Nephron (organoid): Measurements from ENCODE around the gene RHO.
A peak's percentile ranks its signal among the peaks of the same experiment; 100 is the strongest.
"Not testable (repeated sequence)": the region's sequence is repeated elsewhere in the genome, so short reads cannot be mapped to it uniquely, and the experiment has no call there.

Experiments
- H3K27ac Mint-ChIP-seq, 3 experiments: 2 replicates each; pipeline ENCODE4 v1.8.0; 2020; ENCODE audit warnings: mixed read lengths in 3 of 3, mild to moderate bottlenecking in 2 of 3, moderate library complexity in 1 of 3
- H3K27me3 Mint-ChIP-seq: 2 replicates; pipeline ENCODE4 v1.8.0; 2021; ENCODE audit warnings: low read depth, mild to moderate bottlenecking, moderate library complexity, mixed read lengths
- H3K36me3 Mint-ChIP-seq: 2 replicates; pipeline ENCODE4 v1.8.0; 2020; ENCODE audit warnings: low read depth, mixed read lengths
- H3K4me1 Mint-ChIP-seq: 2 replicates; pipeline ENCODE4 v1.8.0; 2020; ENCODE audit warnings: mixed read lengths
- H3K4me3 Mint-ChIP-seq, 3 experiments: 2 replicates each; pipeline ENCODE4 v1.8.0; 2020; ENCODE audit warnings: mild to moderate bottlenecking in 3 of 3, mixed read lengths in 3 of 3, moderate library complexity in 2 of 3
- H3K9me3 Mint-ChIP-seq: 2 replicates; pipeline ENCODE4 v1.8.0; 2020; ENCODE audit warnings: mixed read lengths
- CTCF ChIP-seq, 3 experiments: fragments of 200-600 bp; sonication (generic); IDR thresholded peaks; one replicate each; pipeline ENCODE4 v1.5.0; 2021; ENCODE audit warnings: antibody characterized with exemption in 3 of 3; ENCODE audit not compliant: unreplicated experiment in 3 of 3

RHO gene

GRCh38 chr3:129528589-129529100 is at the start of gene RHO:
RHO (plus strand) TSS chr3:129528639; CDS start chr3:129528734, 95 bp downstream.
- Mint-ChIP-seq H3K9me3 (no peaks in the 10 kb centered on the region), H3K27me3 (peaks cover 7% of the 10 kb centered on the region), H3K4me1 (peaks cover 21% of the 10 kb centered on the region), H3K4me3 (no peak within 1 kb of the TSS), H3K36me3 (no peaks in the 10 kb centered on the region), H3K27ac (peak within 1 kb of the TSS in 2 of 3 experiments; percentile 62 to 97)
- TF ChIP-seq CTCF (IDR thresholded peaks at IDR 0.05; ENCODE audit: unreplicated experiment in 3 of 3) = no peak

GRCh38 chr3:129481225-129481765 is 47.1 kb upstream of the RHO start:
- Mint-ChIP-seq H3K4me1 (peaks cover 59% of the 10 kb centered on the region), H3K27ac (peak overlapping the region; percentile 45 to 96 (median 83)), H3K36me3 (peaks cover 48% of the 10 kb centered on the region), H3K4me3 (peak overlapping the region in 2 of 3 experiments; percentile 31 to 38)
- not testable (repeated sequence) for H3K9me3 Mint-ChIP-seq, H3K27me3 Mint-ChIP-seq

GRCh38 chr3:129481766-129482332 is 46.6 kb upstream of the RHO start:
- Mint-ChIP-seq H3K4me1 (peaks cover 65% of the 10 kb centered on the region), H3K27me3 (no peaks in the 10 kb centered on the region), H3K4me3 (peak overlapping the region in 1 of 3 experiments; percentile 26), H3K36me3 (peaks cover 46% of the 10 kb centered on the region), H3K9me3 (no peaks in the 10 kb centered on the region), H3K27ac (peak overlapping the region; percentile 45 to 96 (median 83))
- TF ChIP-seq CTCF (IDR thresholded peaks at IDR 0.05; ENCODE audit: unreplicated experiment in 3 of 3) = no peak

GRCh38 chr3:129482721-129483120 is 45.7 kb upstream of the RHO start:
- peak overlapping the region in 2 of 3 experiments; percentile 73 to 96 for H3K27ac Mint-ChIP-seq
- peaks cover 74% of the 10 kb centered on the region for H3K4me1 Mint-ChIP-seq
- no peaks in the 10 kb centered on the region for H3K9me3 Mint-ChIP-seq
- TF ChIP-seq CTCF (IDR thresholded peaks at IDR 0.05; ENCODE audit: unreplicated experiment in 3 of 3) = no peak
- H3K4me3 Mint-ChIP-seq = peak overlapping the region in 2 of 3 experiments; percentile 11 to 47
- H3K36me3 Mint-ChIP-seq = peaks cover 39% of the 10 kb centered on the region
- no peaks in the 10 kb centered on the region for H3K27me3 Mint-ChIP-seq

- Mint-ChIP-seq H3K27me3 (no peaks in the 10 kb centered on the region), H3K4me1 (peaks cover 77% of the 10 kb centered on the region), H3K36me3 (peaks cover 32% of the 10 kb centered on the region), H3K9me3 (no peaks in the 10 kb centered on the region), H3K4me3 (no peak overlapping the region), H3K27ac (peak overlapping the region in 1 of 3 experiments; percentile 68)
- TF ChIP-seq CTCF (IDR thresholded peaks at IDR 0.05; ENCODE audit: unreplicated experiment in 3 of 3) = no peak
Measured at GRCh38 chr3:129483870-129484269, 44.6 kb upstream of the RHO start.

- H3K27ac Mint-ChIP-seq = peak overlapping the region; percentile 87 to 96 (median 89)
- H3K9me3 Mint-ChIP-seq, H3K4me3 Mint-ChIP-seq, H3K27me3 Mint-ChIP-seq: not testable (repeated sequence)
- H3K4me1 Mint-ChIP-seq = peaks cover 75% of the 10 kb centered on the region
- H3K36me3 Mint-ChIP-seq = peaks cover 24% of the 10 kb centered on the region
Measured at GRCh38 chr3:129485146-129485545, 43.3 kb upstream of the RHO start.
